Upper lobe of left lung (tissue), 6 donors: ENCODE measurements around the gene HUNK. TPM values are rescaled to one million over a fixed set of nuclear protein-coding genes. Genes with fewer than 3 reads are reported as not detected.

Experiments
- ATAC-seq, 2 donors: fragments of 200-7000 bp; cut with Tn5 transposase; one replicate each; pipeline ENCODE4 v1.9.1; 2022; ENCODE audit warnings: mild to moderate bottlenecking in 2 of 2, moderate library complexity in 2 of 2; ENCODE audit not compliant: low FRiP score in 2 of 2
- DNase-seq, 2 donors: peaks; one replicate each; pipeline ENCODE4 v3.0.0-alpha.2; 2019 to 2020
- H3K27ac ChIP-seq, 4 donors: fragments of 200-600 bp; sonication (generic); one replicate each; pipeline ENCODE4 v1.5.1; 2016 to 2019
- H3K27me3 ChIP-seq, 4 donors: fragments of 200-600 bp; sonication (generic); one replicate each; pipeline ENCODE4 v1.5.1; 2017 to 2019
- H3K36me3 ChIP-seq, 4 donors: fragments of 200-600 bp; sonication (generic); one replicate each; pipeline ENCODE4 v1.5.1; 2016 to 2019
- H3K4me1 ChIP-seq, 4 donors: fragments of 200-600 bp; sonication (generic); one replicate each; pipeline ENCODE4 v1.5.1; 2018 to 2019
- H3K4me3 ChIP-seq, 4 donors: fragments of 200-600 bp; sonication (generic); one replicate each; pipeline ENCODE4 v1.5.1; 2017 to 2019; ENCODE audit warnings: mild to moderate bottlenecking in 2 of 4, moderate library complexity in 1 of 4
- H3K9me3 ChIP-seq, 4 donors: fragments of 200-600 bp; sonication (generic); one replicate each; pipeline ENCODE4 v1.5.1; 2018 to 2019
- EP300 ChIP-seq, 4 donors: sonication (generic); formaldehyde crosslinking; IDR thresholded peaks; one replicate each; pipeline ENCODE4 v1.5.1; 2017; ENCODE audit warnings: antibody characterized with exemption in 4 of 4, control low read depth in 2 of 4
- POLR2A ChIP-seq, 4 donors: fragments of 450-650 bp; IDR thresholded peaks; one replicate each; pipeline ENCODE4 v1.5.1; 2016 to 2017; ENCODE audit warnings: antibody characterized with exemption in 4 of 4, mild to moderate bottlenecking in 2 of 4
- POLR2AphosphoS5 ChIP-seq, 2 donors: sonication (generic); formaldehyde crosslinking; IDR thresholded peaks; one replicate each; pipeline ENCODE4 v1.5.1; 2017; ENCODE audit warnings: antibody characterized with exemption in 2 of 2
- WGBS, 2 donors: methylation state at CpG; one replicate each; pipeline ENCODE4 v1.1.5; 2017 to 2018; 5-methylcytosine and 5-hydroxymethylcytosine counted together
- total RNA-seq, 6 donors: library from RNA; depleted of rRNA in 4 of 6; stranded (reverse); fragments of >200 nt in 4 of 6; gene quantifications; one replicate each; pipeline versions ENCODE4 v1.1.0 to v1.2.1, GENCODE V29; 2016 to 2021
- TF ChIP-seq, protein P1 (sequence below), 6 experiments: fragments of 450-650 bp in 4 of 6; fragments of 200-600 bp in 2 of 6; sonication (generic) in 2 of 6; IDR thresholded peaks; one replicate each; pipeline ENCODE4 v1.5.1; 2016 to 2019; ENCODE audit warnings: antibody characterized with exemption in 6 of 6
- donor health status: DM: no; HTN: no; CAD: no; lungs with moderate emphysema.
- donor health status: DM: no; HTN: yes; CAD: no; lungs with severe emphysema.

Gene HUNK
- total RNA-seq, 6 donors from 2014 or later: 1.1 to 6.2 (median 2.2) TPM

DNA sequence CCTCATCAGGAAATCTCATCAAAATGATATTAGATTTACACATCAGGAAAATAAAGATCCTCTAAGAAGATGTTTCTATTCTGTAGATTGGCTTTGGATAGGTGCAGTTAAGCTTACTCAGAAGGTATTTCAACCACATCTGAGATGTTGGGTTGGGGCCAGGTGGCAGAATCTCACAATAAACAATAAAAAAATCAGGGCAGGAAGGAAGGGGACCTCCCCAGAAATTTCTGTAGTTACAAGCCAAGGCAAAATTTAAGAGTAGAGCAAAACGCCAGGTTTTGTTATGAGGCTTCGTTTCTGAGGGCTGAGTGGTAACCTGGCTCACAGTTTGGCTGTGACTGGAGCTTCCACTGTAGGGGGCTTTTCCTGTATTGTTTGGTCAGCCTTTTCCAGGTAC, 84.8 kb downstream of the HUNK start:
- TF ChIP-seq, protein P1, sequence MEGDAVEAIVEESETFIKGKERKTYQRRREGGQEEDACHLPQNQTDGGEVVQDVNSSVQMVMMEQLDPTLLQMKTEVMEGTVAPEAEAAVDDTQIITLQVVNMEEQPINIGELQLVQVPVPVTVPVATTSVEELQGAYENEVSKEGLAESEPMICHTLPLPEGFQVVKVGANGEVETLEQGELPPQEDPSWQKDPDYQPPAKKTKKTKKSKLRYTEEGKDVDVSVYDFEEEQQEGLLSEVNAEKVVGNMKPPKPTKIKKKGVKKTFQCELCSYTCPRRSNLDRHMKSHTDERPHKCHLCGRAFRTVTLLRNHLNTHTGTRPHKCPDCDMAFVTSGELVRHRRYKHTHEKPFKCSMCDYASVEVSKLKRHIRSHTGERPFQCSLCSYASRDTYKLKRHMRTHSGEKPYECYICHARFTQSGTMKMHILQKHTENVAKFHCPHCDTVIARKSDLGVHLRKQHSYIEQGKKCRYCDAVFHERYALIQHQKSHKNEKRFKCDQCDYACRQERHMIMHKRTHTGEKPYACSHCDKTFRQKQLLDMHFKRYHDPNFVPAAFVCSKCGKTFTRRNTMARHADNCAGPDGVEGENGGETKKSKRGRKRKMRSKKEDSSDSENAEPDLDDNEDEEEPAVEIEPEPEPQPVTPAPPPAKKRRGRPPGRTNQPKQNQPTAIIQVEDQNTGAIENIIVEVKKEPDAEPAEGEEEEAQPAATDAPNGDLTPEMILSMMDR (IDR thresholded peaks at IDR 0.05): no peak
- no peak for TF ChIP-seq EP300 (IDR thresholded peaks at IDR 0.05)
- no peak for TF ChIP-seq POLR2AphosphoS5 (IDR thresholded peaks at IDR 0.05)
- TF ChIP-seq POLR2A (IDR thresholded peaks at IDR 0.05): no peak
- no peak for ATAC-seq
- Histone ChIP-seq H3K27ac (no peak overlapping the region), H3K9me3 (peaks cover 0 to 4% (median 0%) of the 10 kb centered on the region in 4 donors), H3K4me3 (no peak overlapping the region), H3K27me3 (no peaks in the 10 kb centered on the region), H3K36me3 (no peaks in the 10 kb centered on the region), H3K4me1 (no peaks in the 10 kb centered on the region)
- 63 to 66% methylated on average over 2 of the region's 2 CpGs for WGBS, 2 donors
- DNase-seq: no peak

DNA sequence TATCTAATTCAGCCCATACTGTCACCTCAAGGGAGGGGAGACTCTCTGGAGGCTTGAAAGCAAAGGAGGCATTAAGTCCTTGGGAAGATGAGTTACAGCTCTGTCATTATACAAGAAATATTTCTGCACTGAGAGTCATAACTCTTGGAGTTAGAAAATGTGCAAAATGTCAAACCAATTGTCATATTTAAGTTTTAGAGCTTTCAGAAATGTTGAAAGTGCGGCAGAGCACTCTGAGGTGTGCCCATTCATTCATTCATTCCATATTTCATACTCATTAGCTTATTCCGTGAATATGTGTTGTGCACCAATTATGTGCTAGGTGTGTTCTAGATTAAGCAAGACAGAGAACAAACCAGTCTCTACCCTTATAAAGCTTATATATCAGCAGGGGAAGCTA, 87.1 kb downstream of the HUNK start:
- TF ChIP-seq POLR2AphosphoS5 (IDR thresholded peaks at IDR 0.05) (no peak), EP300 (IDR thresholded peaks at IDR 0.05) (no peak), POLR2A (IDR thresholded peaks at IDR 0.05) (no peak)
- TF ChIP-seq, protein P1 (IDR thresholded peaks at IDR 0.05): no peak
- Histone ChIP-seq H3K27ac (no peak overlapping the region), H3K4me1 (no peaks in the 10 kb centered on the region), H3K27me3 (no peaks in the 10 kb centered on the region), H3K4me3 (no peak overlapping the region), H3K9me3 (peaks cover 0 to 4% (median 0%) of the 10 kb centered on the region in 4 donors), H3K36me3 (no peaks in the 10 kb centered on the region)
- no peak for ATAC-seq
- WGBS, 2 donors: 48 to 50% methylated on average over 2 of the region's 2 CpGs
- DNase-seq: no peak

DNA sequence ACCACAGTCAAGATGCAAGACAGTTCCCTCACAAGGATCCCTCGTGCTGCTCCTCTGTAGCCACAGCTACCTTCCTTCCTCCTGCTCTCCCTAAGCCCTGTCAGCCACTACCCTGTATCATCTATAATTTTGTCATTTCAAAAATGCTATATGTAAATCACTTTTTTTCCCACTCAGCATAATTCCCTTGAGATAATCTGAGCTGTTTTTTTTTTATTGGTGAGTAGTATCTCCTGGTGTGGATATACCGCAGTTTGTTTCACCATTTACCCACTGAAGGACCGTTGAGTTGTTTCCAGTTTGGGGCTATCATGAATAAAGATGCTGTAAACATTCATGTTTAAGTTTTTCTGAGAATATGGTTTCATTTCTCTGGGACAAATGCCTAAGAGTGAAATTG, 88.2 kb downstream of the HUNK start:
- Histone ChIP-seq H3K4me3 (no peak overlapping the region), H3K27ac (no peak overlapping the region), H3K27me3 (no peaks in the 10 kb centered on the region), H3K4me1 (no peaks in the 10 kb centered on the region), H3K9me3 (peaks cover 0 to 4% (median 0%) of the 10 kb centered on the region in 4 donors), H3K36me3 (no peaks in the 10 kb centered on the region)
- DNase-seq: no peak
- WGBS, 2 donors: 82 to 89% methylated on average over 3 of the region's 3 CpGs
- no peak for TF ChIP-seq POLR2A (IDR thresholded peaks at IDR 0.05)
- TF ChIP-seq, protein P1 (IDR thresholded peaks at IDR 0.05): no peak
- no peak for ATAC-seq

DNA sequence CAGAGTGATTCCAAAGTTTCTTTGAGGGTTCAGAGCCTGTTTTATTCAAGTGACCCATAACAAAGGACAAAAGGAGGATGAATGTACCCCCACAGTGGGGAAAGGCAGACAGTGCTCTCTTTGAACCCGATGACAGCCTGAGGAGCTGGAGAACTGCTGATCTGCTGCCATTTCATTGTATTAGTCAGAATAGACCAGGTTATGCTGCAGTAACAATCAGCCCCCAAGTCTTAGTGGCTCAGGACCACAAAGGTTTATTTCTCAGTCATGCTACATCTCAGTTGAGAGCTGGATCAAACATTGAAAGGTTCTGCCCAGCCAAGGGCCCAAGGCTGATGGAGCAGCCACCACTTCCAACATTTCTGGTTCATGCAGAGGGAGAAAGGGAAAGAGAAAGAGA, 88.9 kb downstream of the HUNK start:
- no peaks in the 10 kb centered on the region for H3K36me3 ChIP-seq
- 85 to 96% methylated on average over 1 of the region's 1 CpG for WGBS, 2 donors
- DNase-seq: no peak
- TF ChIP-seq POLR2AphosphoS5 (IDR thresholded peaks at IDR 0.05) (no peak), POLR2A (IDR thresholded peaks at IDR 0.05) (no peak), EP300 (IDR thresholded peaks at IDR 0.05) (no peak)
- TF ChIP-seq, protein P1 (IDR thresholded peaks at IDR 0.05): no peak
- H3K27me3 ChIP-seq: no peaks in the 10 kb centered on the region
- H3K4me1 ChIP-seq: no peaks in the 10 kb centered on the region
- H3K27ac ChIP-seq: no peak overlapping the region
- ATAC-seq: no peak
- H3K9me3 ChIP-seq: peaks cover 0 to 4% (median 0%) of the 10 kb centered on the region in 4 donors
- H3K4me3 ChIP-seq: no peak overlapping the region

DNA sequence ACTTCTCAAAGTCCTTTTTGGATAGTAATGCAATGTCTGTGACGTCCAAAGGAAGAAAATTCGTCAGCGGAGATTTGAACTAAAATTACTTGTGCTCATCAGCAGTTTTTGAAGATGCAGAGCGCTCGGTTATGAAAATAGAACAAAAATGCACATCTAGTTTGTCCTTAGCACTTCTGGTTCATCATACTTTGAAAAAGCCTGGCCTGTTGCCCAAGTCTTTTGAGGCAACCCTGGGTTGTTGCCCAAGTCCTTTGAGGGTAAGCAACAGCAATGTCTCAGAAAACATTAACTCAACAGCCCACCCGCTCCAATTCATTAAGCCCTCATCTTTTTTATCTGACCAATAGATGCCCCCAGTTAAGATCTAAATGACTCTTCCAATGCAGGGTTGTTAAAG, 91.9 kb downstream of the HUNK start:
- Histone ChIP-seq H3K4me1 (peaks cover 0 to 6% (median 2%) of the 10 kb centered on the region in 4 donors), H3K4me3 (no peak overlapping the region), H3K36me3 (no peaks in the 10 kb centered on the region), H3K9me3 (peaks cover 0 to 4% (median 0%) of the 10 kb centered on the region in 4 donors), H3K27me3 (no peaks in the 10 kb centered on the region), H3K27ac (no peak overlapping the region)
- whole genome bisulfite sequencing, 2 donors: 74 to 86% methylated on average over 6 of the region's 6 CpGs
- ATAC-seq (no peak), DNase-seq (no peak)
- TF ChIP-seq POLR2AphosphoS5 (IDR thresholded peaks at IDR 0.05): no peak
- no peak for TF ChIP-seq EP300 (IDR thresholded peaks at IDR 0.05)
- TF ChIP-seq, protein P1 (IDR thresholded peaks at IDR 0.05): no peak
- no peak for TF ChIP-seq POLR2A (IDR thresholded peaks at IDR 0.05)
